HG02642 (cell line): ENCODE measurements around the gene NDUFB11.
"Not testable (repeated sequence)": the region's sequence is repeated elsewhere in the genome, so short reads cannot be mapped to it uniquely, and the experiment has no call there.

Source experiments
- ATAC-seq: cut with Tn5 transposase; IDR thresholded peaks from one replicate; pipeline ENCODE4 v1.9.1; 2021; ENCODE audit warnings: mild to moderate bottlenecking; ENCODE audit not compliant: unreplicated experiment, poor library complexity

Gene NDUFB11

GRCh38 chrX:47148946-47149345, 4.4 kb upstream of the NDUFB11 start:
- no peak for ATAC-seq

DNA sequence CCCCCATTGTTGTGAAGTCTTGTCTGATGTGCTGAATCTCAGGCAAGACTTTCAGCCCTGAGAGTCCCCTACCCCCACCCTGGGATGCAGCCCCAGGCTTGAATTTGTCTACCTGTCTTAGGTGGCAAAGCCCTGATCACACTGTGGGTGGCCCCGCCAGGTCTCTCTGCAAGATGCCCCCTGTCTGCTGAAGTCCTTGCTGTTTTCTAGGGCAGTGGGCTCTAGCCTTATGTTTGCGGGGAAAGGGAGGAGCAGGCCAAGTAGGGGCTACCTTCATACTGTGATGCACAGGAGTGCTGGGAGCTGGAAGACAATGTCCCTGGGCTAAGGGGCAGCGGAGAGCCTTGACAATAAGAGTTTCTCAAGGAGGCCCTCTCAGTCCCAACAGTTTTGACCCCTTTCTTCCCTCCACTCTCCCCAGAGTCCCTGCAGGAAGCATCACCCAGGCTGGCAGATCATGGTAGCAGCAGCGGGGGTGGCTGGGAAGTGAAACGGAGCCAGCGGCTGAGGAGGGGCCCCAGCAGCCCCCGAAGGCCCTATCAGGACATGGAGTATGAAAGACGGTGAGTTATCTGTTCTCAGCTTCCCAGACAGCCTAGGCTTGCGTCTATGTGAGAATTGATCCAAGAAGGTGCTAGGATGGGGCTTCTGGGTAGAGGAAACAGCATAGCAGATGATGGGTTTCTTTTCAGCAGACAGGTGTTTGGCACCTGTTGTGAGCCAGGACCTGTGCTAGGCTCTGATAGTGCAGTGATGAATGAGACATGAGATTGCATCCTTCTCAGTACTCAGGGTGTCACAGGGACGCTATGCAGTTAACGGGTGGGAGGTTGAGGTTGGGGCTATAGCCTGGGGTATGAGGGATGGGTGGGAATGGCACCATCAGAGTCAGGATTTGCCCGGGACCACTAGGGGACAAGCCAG, 2.7 kb upstream of the NDUFB11 start:
- ATAC-seq, result no peak

DNA sequence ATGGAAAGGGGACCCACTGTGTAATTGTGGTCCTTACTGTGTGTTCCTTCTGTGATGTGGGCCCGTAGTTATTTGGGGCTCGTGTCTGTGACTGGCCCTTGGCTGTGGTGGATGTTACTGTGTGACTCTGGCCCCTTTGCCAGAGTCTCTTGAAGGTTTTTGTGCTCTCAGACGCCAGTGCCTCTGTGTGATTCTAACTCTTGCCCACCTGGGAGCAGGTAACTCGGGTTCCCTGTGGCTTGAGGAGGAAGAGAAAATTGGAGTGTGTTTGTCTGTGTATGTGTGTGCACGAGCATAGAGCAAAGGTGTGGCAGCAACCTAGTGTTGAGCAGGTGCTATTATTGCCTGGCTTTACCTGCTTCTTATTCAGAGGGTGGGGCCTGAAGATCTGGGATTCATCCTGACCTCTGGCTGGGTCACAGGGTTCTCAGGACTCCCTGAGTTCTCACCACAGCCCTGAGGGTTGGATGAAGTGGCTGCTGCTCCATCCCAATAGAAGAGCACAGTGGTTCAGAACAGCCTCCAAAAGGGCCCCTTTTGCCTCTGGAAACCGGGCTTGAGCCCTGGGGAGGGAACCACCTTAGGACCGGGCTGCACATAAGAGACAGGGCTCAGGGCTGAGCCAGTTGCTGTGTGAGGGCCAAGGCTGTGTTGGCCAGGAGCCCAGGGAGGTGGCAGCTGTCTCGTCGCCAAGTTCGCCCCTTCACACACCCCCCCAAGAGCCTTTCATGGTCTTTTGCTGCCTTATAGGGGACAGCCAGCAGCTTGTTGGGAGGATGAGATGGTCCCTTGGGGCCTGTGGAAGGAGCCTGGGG, 1.8 kb upstream of the NDUFB11 start:
- no peak for ATAC-seq

- ATAC-seq, result peak; percentile 29
These were observed 1.1 kb upstream of the NDUFB11 start for GRCh38 chrX:47145395-47146120.

DNA sequence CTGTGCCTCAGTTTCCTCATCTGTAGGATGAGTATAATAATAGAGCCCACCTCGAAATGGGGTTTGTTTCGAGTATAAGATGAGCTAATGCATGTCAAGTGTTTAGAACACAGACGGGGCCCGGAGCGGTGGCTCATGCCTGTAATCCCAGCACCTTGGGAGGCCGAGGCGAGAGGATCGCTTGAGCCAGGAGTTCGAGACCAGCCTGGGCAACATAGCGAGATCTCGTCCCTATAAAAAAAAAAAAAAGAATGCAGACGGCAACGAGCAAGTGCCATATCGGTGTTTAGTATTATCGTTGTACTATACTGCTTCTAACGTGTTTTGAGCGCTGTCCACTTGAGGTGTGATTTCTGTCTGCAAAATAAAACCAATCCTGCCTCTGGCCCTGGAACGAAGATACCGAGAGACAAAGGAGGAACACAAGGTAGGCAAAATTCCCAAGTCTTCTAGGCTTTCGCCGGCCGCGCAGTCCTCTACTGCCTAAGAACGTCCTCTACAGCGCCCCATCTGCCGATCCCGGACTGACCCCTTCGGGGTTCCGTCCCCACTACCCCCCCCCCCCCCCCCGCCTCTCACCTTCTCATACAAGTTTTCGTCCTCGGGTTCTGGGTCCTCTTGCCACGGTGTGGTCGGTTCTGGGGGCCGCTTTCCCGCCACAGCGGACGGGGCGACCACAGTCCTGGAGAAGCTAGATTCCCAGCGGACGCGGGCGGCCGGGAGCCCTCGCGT, 442 bp downstream of the NDUFB11 start:
- ATAC-seq, result peak; percentile 8

GRCh38 chrX:47138171-47138570, 6.3 kb downstream of the NDUFB11 start:
- no peak for ATAC-seq

DNA sequence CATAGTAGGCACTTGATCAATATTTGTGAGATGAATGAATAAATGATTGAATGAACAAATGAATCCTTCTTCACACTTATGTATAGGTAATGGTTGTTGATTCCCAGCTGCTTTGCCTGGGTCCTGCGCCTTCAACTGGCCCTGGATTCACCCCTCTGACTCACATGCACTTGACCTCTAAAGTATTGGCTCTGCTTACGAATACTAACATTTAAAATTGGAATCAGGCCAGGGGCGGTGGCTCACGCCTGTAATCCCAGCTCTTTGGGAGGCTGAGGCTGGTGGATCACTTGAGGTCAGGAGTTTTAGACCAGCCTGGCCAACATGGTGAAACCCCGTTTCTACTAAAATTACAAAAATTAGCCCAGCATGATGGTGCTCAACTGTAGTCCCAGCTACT, 8.9 kb downstream of the NDUFB11 start:
- not testable (repeated sequence) for ATAC-seq

GRCh38 chrX:47133493-47133892, 11.0 kb downstream of the NDUFB11 start:
- ATAC-seq, result no peak

GRCh38 chrX:47129899-47130358, 14.6 kb downstream of the NDUFB11 start:
- no peak for ATAC-seq

DNA sequence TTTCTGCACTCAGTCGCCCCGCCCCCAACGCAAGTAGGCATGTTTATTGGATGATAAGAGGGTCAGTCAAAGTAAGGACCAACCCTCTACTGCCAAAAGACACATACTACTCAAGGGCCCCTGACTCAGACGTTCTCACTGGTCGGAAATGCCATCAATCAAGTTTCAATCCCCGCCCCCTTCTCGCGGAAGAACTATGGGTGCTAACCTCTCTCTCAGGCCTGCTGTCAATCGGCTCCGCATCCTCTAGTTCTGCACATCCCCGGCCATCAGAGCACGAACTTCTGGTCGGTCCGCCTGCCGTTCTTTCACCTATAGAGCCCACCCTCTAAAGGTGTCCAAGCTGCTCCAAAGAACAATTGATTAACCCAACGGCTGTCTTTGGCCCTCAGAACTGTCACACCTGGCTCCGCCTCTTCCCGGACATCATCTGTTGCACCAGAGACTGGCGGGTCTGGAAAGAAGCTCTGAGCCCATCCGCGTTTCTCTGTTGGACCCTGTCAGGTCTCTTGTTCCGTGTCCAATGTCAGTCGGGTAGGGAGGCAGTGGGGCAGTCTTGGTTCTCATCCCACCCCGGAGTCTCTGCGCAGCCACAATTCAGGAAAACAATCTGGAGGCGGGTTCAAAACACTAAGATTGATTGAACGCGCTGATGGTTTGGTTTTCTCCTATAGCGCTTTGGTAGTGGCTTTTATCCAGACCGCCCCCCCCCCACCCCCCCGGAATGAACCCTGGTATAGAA, 15.2 kb downstream of the NDUFB11 start:
- ATAC-seq, result peak; percentile 99

GRCh38 chrX:47124466-47124865, 20.0 kb downstream of the NDUFB11 start:
- not testable (repeated sequence) for ATAC-seq

DNA sequence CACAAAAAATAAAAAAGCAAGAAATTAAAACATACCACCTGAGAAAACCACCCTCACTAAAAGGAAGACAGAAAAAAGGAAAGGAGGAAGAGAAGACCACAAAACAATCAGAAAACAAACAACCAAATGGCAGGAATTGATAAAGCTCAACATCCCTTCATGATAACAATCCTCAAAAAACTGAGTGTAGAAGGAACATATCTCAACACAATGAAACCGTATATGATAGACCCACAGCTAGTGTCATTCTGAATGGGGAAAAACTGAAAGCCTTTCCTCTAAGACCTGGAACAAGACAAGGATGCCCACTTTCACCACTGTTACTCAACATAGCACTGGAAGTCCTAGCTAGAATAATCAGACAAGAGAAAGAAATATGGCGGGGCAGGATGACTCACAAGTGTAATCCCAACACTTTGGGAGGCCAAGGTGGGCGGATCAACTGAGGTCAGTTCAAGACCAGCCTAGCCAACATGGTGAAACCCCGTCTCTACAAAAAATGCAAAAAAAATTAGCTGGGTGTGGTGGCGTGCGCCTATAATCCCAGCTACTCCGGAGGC, 27.9 kb downstream of the NDUFB11 start:
- not testable (repeated sequence) for ATAC-seq

DNA sequence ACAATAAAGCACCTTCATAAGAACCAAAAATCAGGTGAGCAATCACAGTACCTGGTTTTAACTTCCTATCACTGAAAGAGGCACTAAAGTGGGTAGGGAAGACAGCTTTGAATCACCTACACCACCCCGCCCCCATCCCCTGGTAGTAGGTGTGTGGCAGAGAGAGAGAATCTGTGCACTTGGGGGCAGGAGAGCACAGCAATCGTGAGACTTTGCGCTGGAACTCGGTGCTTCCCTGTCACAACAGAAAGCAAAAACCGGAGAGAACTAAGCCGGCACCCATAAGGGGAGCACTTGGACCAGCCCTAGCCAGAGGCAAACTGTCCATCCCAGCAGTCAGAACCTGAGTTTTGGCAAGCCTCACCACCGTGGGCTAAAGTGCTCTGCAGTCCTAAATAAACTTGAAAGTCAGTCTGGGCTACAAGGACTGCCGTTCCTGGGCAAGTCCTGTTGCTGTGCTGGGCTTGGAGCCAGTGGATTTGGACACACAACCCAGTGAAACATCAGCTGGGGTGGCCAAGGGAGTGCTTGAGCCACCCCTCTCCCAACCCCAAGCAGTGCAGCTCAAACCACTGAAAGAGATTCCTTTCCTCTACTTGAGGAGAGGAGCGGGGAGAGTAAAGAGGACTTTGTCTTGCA, 32.1 kb downstream of the NDUFB11 start:
- no peak for ATAC-seq

DNA sequence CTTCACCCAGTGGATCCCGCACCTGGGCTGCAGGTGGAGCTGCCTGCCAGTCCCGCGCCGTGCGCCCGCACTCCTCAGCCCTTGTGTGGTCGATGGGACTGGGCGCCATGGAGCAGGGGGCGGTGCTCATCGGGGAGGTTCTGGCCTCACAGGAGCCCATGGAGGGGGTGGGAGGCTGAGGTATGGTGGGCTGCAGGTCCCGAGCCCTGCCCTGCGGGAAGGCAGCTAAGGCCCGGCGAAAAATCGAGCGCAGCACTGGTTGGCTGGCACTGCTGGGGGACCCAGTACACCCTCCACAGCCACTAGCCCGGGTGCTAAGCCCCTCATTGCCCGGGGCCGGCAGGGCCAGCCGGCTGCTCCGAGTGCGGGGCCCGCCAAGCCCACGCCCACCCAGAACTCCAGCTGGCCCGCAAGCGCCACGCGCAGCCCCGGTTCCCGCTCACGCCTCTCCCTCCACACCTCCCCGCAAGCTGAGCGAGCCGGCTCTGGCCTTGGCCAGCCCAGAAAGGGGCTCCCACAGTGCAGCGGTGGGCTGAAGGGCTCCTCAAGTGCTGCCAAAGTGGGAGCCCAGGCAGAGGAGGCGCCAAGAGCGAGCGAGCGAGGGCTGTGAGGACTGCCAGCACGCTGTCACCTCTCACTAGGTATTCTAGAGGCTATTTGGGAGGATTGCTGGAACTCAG, 33.4 kb downstream of the NDUFB11 start:
- not testable (repeated sequence) for ATAC-seq

DNA sequence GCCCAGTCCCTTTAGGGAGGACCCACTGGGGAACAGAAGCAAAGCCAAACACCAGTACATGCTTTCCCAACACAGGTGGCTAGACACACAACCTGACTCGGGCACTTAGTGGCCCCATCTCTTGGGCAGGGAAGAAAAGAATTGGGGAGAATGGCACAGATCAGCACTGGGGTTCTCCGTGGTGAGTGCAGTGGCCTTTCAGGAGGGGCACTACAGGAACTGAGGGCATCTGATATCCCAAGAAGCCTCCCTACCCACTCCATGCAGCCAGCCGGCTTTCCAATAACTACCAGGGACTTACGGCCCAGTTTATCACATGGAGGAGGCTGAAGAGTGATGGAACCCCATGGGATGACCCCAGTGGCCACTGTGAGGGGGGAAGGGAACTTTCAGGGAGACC, 43.3 kb downstream of the NDUFB11 start:
- no peak for ATAC-seq

DNA sequence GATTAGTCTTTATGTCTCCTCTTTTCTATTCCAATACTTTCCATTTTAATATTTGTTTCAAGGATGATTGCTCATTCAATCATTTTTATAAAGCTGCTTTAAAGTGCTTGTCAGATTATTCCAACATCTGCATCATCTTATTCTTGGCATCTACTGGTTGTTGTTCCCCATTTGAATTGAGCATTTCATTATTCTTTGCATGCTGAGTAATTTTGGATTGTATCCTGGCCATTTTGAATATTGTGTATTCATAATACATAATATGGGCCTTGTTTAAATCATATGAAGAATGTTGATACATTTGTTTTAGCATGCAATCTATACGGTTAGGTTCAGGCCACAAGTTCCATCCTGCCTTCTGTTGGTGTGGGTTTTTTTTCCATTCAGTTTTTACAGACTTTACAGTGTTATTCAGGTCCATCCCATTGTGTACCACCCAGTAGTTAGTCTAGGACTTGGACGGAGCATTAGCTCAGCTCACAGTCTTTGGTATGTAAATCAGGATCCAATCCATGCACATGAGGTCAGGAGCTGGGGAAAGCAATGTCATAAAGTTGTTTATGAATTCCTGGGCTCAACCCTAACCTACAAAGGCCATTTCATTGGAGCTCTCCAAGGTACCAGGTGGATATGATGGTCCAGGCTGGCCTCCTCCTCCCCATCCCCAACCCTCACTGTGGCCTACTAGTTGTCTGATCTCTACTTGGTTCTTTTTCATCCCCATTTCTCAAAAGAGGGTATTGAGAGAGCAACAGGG, 46.0 kb downstream of the NDUFB11 start:
- no peak for ATAC-seq

DNA sequence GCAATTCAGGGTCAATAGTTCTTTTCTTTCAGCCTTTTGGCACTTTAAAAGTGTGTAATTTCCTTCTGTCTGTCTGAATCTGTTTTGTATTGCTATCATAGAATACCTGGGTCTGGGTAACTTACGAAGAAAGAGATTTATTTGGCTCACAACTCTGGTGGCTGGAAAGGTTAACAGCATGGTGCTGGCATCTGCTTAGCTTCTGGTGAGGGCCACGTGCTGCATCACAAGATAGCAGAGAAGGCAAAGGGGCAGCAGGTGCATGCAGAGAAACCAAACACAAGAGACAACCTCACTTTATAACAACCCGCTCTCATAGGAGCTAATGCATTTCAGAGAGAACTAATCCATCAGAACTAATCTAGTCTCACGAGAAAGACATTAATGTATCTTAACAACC, 47.5 kb downstream of the NDUFB11 start:
- no peak for ATAC-seq
